A673 (cell line): ENCODE data around the gene RBCK1.

Source experiments
- EZH2 ChIP-seq: fragments of 200-600 bp; sonication (generic); IDR thresholded peaks from 2 replicates; pipeline ENCODE4 v1.6.1; 2017; ENCODE audit warnings: borderline replicate concordance, low read depth, mild to moderate bottlenecking, mixed read lengths, antibody characterized with exemption, low read length; ENCODE audit not compliant: poor library complexity, severe bottlenecking
- TF ChIP-seq, protein P1 (sequence below): fragments of 300-800, 200-600 bp; sonication (generic); conservative IDR thresholded peaks from 2 replicates; pipeline ENCODE4 v1.5.1; 2017; ENCODE audit warnings: low read depth, mild to moderate bottlenecking, antibody characterized with exemption, low read length, moderate library complexity, mixed read lengths

- TF ChIP-seq, protein P1, sequence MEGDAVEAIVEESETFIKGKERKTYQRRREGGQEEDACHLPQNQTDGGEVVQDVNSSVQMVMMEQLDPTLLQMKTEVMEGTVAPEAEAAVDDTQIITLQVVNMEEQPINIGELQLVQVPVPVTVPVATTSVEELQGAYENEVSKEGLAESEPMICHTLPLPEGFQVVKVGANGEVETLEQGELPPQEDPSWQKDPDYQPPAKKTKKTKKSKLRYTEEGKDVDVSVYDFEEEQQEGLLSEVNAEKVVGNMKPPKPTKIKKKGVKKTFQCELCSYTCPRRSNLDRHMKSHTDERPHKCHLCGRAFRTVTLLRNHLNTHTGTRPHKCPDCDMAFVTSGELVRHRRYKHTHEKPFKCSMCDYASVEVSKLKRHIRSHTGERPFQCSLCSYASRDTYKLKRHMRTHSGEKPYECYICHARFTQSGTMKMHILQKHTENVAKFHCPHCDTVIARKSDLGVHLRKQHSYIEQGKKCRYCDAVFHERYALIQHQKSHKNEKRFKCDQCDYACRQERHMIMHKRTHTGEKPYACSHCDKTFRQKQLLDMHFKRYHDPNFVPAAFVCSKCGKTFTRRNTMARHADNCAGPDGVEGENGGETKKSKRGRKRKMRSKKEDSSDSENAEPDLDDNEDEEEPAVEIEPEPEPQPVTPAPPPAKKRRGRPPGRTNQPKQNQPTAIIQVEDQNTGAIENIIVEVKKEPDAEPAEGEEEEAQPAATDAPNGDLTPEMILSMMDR, result peak; percentile 76
- TF ChIP-seq EZH2, result no peak
Observed at GRCh38 chr20:431012-431904, 23.2 kb downstream of the RBCK1 start.
